SHP77 (cell line): ENCODE results near the gene STARD13.

Experiments used
- DNase-seq, 2 experiments: peaks; one replicate each; lab custom pipeline; 2025; lab: John Stamatoyannopoulos, UW

The STARD13 gene

DNA sequence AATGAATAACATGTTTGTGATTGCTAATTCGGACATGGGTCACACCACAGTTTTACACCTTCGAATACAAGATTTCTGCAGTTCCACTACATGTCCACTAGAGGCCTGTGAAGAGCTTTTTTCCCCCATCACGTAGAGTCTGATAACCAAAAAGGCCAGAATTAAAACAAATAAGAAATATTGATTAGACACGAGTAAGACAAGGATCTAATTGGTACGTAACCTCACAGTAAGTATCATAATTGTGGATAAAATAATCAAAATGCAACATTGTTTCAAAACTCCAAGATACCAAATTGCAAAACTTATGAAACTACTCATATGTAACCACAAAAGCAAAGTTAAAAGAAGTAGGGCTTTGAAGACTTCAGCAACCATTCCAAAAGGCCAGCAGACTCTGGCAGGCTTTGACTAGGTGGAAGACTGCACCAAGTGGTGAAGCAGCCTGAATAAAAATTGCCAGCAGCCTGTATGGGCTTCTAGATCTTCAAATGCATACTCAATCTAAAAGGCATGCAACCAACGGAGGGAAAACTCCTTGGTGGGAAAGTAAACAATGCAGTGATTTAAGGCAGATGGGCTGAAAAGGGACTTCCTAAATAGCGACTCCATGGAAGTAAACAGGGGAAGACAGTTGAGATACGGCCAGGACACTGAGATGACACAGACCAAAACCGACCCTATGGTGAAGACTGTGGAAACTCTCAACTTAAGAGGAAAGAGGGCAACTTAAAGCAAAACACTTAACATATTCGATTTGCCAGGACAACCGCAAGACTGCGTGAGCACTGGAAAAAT lies 56.7 kb downstream of the STARD13 start:
- DNase-seq, result peak; percentile 24 to 31

DNA sequence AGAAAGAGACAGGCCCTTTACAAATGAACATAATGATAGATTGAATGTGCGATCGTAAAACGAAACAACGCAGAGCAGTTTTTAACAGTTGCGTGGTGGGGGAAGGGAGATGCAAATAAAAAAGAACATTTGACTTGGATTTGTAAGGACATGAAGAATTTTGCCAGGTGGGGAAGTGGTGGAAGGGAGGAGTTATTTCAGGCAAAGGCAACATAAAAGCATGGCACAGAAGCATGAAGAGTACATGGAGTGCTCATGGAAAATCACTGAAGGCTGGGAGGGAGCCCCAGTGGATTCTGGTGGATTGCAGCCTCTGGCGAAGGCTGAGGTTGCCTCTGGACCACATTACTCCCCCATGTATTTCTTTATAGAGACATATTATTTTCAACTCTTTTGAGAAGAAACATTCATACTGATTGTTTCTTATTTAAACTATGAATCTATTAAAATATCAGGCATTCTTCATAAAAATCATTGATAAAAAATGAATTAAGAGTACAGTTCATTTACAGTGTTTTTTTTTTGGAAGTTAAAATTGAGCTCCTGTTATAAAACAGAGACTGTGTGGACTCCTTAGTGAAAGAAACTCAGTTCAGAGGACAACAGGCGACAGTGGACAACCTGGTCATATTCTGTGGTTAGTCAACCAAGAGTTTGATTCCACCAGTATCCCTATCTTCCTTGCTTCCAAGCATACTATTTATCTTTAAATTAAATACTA lies 57.5 kb downstream of the STARD13 start:
- no peak for DNase-seq

GRCh38 chr13:33224686-33225085 lies 60.9 kb downstream of the STARD13 start:
- DNase-seq, result no peak

GRCh38 chr13:33224191-33224590 lies 61.4 kb downstream of the STARD13 start:
- no peak for DNase-seq

DNA sequence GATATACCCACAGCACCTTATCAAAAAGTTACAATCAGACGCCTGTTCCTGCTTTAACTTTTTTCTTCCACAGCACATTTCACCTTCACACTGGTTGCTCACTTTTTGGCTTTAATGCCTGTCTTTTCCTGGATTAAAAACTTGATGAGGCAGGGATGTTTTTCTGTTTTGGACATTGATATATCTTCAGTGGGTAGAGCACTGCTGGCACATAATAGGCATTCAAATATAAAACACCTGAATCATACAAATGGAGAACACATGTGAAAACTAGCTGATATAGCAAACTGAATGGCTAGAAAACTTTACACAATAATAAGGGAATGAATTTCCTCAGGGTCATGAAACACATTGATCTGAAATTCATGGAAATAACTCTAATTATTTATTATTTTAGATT lies 65.6 kb downstream of the STARD13 start:
- DNase-seq, result no peak

DNA sequence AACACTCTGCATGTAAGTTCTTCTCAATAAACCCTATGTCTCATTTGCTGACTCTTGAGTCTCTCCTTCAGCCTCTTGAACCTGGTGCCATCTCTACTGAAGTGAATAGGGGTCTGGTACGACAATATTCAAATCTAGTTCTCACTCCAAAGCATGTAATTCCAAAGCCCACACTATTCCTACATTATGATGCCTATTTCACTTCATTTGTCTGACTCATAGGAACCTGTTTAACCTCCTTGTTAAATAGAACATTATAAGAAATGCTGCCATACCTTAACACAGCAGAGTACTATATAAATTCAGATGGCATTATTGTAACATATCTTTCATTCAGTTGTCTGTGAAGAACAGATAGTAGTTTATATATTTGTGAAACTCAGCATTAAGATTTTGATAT lies 67.1 kb downstream of the STARD13 start:
- DNase-seq, result no peak

- no peak for DNase-seq
Measured at GRCh38 chr13:33218020-33218419, 67.5 kb downstream of the STARD13 start.

DNA sequence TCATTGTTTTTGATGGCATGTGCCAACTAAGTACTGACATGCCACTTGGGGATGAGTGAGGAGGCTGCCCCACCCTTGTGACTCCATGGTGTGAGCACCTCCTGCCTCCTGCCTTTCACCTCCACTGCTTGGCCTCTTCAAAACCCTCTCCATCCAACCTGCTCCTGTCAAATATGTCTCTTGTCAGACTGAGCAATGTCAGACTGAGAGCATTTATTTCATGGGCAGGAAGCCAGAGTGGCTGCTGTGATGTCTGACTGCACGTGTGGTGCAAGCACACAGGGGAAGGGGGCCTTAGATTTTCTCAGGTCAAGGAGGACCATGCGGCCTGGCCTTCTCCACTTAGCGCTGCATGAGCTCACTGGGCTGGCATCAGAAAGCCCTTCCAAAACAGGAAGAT lies 68.3 kb downstream of the STARD13 start:
- DNase-seq, result no peak

- no peak for DNase-seq
Measured at GRCh38 chr13:33213797-33214196, 71.8 kb downstream of the STARD13 start.

DNA sequence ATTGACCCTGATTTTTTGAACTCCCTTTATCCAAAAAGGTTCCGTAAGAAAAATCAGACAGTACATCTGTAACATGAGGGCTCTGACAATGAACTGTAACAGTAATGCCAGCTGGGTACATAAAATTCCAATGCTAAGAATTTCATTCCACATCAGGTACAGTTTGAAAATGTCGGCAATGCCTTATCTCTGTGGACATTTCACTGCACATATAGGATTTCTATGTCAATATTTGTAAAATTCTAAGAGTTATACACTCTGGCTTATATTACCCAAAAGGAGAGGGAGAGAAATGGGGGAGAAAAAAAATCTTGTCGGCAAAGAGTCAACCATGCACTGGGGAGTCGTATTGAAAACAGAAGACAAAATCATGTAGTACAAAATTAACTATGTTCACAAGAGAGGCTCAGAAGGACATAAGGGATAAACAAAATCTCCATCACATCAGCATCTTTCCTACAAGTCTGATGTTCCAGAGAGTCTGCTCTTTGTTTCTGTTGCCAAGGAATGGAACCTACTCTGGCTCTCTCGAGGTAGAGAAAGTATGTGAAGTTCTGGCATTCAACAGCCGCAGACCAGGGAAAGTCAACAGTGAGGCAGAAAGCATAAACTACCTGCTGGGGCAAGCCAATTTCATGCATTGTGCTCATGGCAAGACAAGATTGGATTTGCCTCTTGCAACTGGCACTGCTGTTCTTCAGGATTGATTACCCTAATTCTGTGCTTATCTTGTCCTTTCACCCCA lies 72.4 kb downstream of the STARD13 start:
- no peak for DNase-seq

GRCh38 chr13:33212396-33212795 lies 73.2 kb downstream of the STARD13 start:
- no peak for DNase-seq

DNA sequence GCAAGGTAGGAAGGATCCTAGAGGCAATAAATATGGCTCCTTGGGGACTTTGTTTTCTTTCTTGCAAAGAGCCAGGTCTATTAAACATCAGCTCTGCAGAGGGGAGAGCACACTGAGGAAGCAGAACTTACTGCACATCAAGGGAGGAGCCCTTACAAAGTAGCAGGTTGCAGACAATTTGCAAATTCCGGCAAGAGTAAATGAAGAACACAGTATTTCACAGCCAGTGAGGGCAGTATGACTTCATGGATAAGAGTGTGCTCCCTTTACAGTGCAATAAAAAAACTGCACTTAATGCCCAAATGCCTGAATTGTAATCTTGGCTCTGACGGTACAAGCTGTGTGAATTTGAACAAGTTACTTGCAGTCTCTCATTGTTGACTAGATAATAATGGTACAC lies 75.5 kb downstream of the STARD13 start:
- DNase-seq, result no peak

DNA sequence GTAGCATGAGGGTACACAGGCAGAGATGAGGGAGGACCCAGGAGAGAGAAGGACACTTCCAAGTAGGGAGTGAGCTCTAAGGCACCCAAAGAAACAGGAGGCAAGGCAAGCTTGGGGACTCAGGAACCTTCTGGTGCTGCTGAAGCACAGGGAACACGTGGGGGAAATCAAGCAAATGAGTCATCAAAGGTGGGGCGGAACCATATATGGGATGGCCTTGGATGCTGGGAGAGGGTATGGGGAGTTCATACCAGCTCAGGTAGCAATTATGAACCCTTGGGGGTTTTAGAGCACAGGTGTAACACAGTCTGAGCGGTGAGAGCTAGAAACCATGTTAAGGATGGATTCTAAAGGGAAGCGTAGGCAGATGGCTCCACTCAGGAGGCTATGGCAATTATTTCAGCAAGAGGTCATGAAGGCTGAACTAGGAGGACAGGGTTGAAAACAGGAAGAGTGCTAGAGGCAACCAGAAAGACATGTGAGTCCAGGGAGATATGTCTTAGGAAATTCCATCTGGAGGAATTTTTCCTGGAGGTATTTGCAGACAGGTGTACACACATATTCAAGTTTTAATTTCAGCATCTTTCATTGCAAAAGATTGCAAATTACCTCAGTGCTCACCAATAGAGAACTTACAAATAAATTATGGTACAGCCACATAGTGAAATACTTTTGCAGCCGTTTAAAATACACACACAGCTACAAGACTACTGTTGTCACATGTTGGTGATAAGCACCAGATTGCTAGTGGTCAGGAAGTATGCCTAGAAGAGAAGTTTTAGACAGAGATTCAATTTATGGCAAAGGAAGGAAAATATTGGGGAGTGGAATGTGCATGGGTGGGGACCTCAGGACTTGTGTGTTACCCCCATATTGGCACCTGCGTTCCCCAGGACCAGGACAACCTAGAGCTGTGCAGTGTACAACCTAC lies 77.0 kb downstream of the STARD13 start:
- no peak for DNase-seq

DNA sequence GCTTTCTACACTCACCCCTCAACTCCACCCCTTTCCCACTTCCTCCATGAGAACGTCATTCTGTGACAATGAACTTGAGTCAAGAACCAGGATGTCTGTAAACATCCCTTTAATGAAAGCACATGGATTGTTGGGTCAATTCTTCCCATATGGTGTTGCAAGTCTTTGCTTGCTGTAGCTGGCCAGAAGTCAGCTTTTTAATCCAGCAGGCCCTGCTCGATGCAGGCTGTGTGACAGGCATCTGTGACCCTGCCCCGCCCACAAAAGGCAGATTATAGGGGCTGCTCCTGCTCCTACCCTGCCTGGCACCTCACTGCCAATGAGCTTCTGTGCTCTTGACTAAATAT lies 78.0 kb downstream of the STARD13 start:
- DNase-seq, result no peak

GRCh38 chr13:33206945-33207614 lies 78.5 kb downstream of the STARD13 start:
- no peak for DNase-seq

- no peak for DNase-seq
Measured at GRCh38 chr13:33206425-33206824, 79.1 kb downstream of the STARD13 start.

DNA sequence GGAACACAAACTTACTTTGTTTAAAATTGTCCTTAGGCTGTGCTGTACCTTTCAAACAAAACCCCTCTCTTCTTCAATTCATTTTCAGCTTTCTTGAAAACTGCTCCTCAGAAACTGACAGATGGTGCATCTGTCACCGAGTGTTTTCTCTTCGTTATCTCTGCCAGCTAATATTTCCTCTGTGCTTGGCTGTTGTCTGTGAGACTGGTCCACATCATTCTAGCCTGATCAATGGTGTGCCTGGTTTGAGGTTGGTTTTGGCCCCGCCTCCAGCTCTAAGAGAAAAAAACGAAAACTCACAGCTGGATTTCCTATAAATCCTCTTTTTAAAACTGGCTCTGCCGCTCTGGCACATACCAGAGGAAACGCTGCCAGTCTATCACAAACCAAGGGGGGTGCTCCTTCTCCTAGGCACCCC lies 79.7 kb downstream of the STARD13 start:
- no peak for DNase-seq

- DNase-seq, result no peak
Measured at GRCh38 chr13:33205224-33205623, 80.3 kb downstream of the STARD13 start.

DNA sequence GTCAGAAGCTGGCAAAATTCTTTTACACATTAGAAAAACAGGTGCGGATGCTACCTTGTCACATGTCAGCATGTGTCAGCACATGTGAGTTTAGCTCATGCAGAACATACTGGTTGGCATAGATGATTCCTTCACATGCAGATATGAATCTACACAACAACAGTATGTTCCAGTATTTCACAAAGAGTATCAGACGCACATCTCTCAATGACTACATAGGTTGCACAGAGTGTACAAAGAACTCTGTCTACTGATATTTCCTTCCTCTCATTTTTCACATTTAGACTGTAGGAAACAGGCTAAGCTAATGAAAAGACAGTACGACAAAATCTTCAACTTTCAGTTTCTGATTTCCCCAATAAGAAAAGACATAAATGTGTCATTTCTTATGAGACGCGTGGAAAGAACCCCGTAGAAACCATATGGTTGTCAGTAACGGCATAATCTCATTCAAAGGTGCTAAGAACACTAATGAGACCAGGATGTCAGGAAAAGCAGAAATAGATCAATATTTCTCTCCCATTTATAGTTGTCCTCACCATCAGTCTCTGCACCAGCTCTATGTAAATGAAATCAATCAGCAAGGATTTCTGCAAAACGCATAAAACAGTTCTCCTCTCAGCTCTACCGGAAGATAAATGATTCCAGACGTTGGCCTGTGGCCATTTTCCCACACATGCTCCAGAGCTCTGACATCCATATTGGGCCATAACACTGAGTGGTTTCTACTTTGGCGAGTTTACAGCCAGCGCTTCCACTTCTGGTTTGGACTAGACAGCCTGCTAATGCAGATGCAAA lies 81.2 kb downstream of the STARD13 start:
- no peak for DNase-seq

DNA sequence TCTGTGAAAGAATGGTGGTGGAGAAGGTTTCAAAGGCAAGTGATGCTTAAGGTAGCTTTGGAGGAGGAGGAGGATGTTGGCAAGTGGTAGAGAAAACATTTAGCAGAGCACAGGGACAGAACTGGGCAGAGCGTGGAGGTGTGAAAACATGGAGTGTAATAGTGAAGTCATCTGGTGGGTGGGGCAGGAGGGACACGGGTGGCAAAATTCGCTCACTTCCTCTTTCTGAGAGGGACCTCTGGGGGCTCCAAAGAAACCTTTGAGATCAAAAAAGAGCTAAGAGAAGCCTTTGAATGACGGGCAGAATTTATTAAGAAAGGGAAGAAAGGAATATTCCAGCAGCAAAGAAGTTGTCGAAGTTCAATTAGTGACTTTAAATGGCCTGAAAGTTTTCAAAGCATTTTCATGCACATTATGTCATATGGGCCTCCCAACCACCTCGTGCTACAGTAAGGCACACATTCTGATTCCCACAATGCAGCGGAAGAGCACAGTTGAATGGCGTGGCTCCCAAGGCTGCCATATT lies 82.8 kb downstream of the STARD13 start:
- DNase-seq, result no peak
